ENCODE results near the gene ZNF467.

The ZNF467 gene

DNA sequence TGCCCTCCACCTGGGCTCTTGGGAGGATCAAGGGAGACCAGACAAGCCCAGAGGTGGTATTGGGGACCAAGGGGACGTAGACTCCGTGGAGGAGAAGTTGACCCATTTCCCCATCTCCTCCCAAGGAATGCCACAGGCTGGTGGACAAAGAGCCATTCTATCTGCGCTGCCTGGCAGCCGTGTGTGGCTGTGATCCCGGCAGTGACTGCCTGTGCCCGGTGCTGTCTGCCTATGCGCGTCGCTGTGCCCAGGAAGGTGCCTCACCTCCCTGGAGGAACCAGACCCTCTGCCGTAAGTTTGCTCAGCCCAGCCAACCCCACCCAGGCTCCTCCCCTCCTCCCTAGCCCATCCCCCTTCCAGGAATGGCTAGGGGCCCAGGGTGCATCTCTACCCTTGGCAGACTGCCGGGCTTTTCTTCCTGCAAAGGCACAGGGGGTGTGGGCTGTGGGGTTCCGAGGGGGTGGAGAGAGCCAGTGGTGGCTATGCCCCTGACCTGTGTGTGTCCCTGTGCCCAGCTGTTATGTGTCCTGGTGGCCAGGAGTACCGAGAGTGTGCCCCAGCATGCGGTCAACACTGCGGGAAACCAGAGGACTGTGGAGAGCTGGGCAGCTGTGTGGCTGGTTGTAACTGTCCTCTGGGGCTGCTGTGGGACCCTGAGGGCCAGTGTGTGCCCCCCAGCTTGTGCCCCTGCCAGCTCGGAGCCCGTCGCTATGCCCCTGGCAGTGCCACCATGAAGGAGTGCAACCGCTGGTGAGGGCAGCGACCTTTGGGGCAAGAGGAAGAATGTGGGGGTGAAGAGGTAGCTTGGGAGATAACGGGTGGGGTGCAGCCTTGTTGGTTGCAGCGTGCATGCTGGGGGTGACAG lies 10.2 kb upstream of the ZNF467 start:
- Histone ChIP-seq H3K36me3 (replicated peaks; ENCODE audit: insufficient read depth, low read length) (no peaks in the 10 kb centered on the region), H3K4me1 (ENCODE audit: low read length) (no peaks in the 10 kb centered on the region), H2AFZ (ENCODE audit: low read length) (no peak overlapping the region), H4K20me1 (ENCODE audit: insufficient read depth, low read length) (no peaks in the 10 kb centered on the region), H3K9me3 (replicated peaks; ENCODE audit: insufficient read depth, low read length) (no peaks in the 10 kb centered on the region), H3K9me2 (replicated peaks; ENCODE audit: insufficient read depth, low read length) (no peaks in the 10 kb centered on the region), H3K4me3 (ENCODE audit: low read length) (no peak overlapping the region), H3F3A (ENCODE audit: insufficient read depth, low read length) (no peaks in the 10 kb centered on the region), H3K4me2 (ENCODE audit: low read depth, low read length) (no peak overlapping the region), H3K27ac (ENCODE audit: low read length) (no peak overlapping the region), H3K79me2 (ENCODE audit: low read length) (no peaks in the 10 kb centered on the region), H3K27me3 (replicated peaks; ENCODE audit: insufficient read depth, low read length) (peaks cover 87% of the 10 kb centered on the region), H3K9ac (ENCODE audit: low read length) (no peak overlapping the region)
- TF ChIP-seq CTCF (IDR thresholded peaks at IDR 0.05; ENCODE audit: low read length): no peak
- TF ChIP-seq EZH2phosphoT487 (IDR thresholded peaks at IDR 0.05; ENCODE audit: low read length): no peak
- no peak for TF ChIP-seq EZH2 (optimal IDR thresholded peaks at IDR 0.05; ENCODE audit: low read depth, low read length)
- DNase-seq: no peak

DNA sequence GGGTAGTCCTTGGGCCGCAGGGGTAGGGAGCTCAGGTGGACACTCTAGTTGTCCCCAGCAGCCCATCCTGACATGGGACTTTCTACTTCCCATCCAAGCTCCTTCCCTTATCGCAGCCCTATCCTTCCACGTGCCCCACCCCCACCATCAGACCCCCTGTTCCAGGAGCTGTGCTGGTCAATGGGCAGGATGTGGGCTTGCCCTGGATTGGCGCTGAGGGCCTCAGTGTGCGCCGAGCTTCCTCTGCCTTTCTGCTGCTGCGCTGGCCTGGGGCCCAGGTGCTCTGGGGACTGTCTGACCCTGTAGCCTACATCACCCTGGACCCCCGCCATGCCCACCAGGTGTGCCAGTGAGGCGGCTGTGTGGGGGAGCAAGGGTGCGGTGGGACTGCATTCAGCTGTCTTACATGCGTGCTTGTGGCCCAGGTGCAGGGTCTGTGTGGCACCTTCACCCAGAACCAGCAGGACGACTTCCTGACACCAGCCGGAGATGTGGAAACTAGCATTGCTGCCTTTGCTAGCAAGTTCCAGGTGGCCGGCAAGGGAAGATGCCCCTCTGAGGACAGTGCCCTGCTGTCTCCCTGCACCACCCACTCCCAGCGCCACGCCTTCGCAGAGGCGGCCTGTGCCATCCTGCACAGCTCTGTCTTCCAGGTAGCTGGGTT lies 9.4 kb upstream of the ZNF467 start:
- DNase-seq: no peak
- Histone ChIP-seq H3K4me3 (ENCODE audit: low read length) (no peak overlapping the region), H3K79me2 (ENCODE audit: low read length) (no peaks in the 10 kb centered on the region), H3K27ac (ENCODE audit: low read length) (no peak overlapping the region), H3K9ac (ENCODE audit: low read length) (no peak overlapping the region), H3K27me3 (replicated peaks; ENCODE audit: insufficient read depth, low read length) (peaks cover 87% of the 10 kb centered on the region), H2AFZ (ENCODE audit: low read length) (no peak overlapping the region), H3K9me2 (replicated peaks; ENCODE audit: insufficient read depth, low read length) (no peaks in the 10 kb centered on the region), H3K4me2 (ENCODE audit: low read depth, low read length) (no peak overlapping the region), H3F3A (ENCODE audit: insufficient read depth, low read length) (no peaks in the 10 kb centered on the region), H3K9me3 (replicated peaks; ENCODE audit: insufficient read depth, low read length) (no peaks in the 10 kb centered on the region), H3K36me3 (replicated peaks; ENCODE audit: insufficient read depth, low read length) (no peaks in the 10 kb centered on the region), H4K20me1 (ENCODE audit: insufficient read depth, low read length) (no peaks in the 10 kb centered on the region), H3K4me1 (ENCODE audit: low read length) (no peaks in the 10 kb centered on the region)
- TF ChIP-seq CTCF (IDR thresholded peaks at IDR 0.05; ENCODE audit: low read length) (no peak), EZH2phosphoT487 (IDR thresholded peaks at IDR 0.05; ENCODE audit: low read length) (no peak), EZH2 (optimal IDR thresholded peaks at IDR 0.05; ENCODE audit: low read depth, low read length) (no peak)

DNA sequence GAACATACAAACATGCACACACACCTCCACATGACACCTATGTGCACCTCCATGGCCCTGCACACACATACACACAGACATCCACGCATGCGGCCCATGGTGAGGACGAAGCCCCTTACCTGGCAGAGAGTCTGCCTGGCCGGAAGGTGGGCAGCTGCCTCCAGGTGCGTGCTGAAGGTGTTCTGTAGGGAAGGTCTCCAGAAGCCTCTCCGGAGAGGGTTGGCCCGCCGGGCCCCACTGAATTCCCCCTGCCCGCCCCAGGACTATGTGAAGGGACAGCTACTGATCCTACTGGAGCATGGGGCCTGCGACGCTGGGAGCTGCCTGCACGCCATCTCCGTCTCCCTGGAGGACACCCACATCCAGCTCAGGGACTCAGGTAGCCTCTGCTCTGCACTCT lies 8.5 kb upstream of the ZNF467 start:
- no peak overlapping the region for H2AFZ ChIP-seq (ENCODE audit: low read length)
- no peak overlapping the region for H3K4me3 ChIP-seq (ENCODE audit: low read length)
- H3K79me2 ChIP-seq (ENCODE audit: low read length): no peaks in the 10 kb centered on the region
- H3K9me2 ChIP-seq (replicated peaks; ENCODE audit: insufficient read depth, low read length): no peaks in the 10 kb centered on the region
- no peak for TF ChIP-seq EZH2 (optimal IDR thresholded peaks at IDR 0.05; ENCODE audit: low read depth, low read length)
- no peak for TF ChIP-seq CTCF (IDR thresholded peaks at IDR 0.05; ENCODE audit: low read length)
- no peak for TF ChIP-seq EZH2phosphoT487 (IDR thresholded peaks at IDR 0.05; ENCODE audit: low read length)
- H3K36me3 ChIP-seq (replicated peaks; ENCODE audit: insufficient read depth, low read length): no peaks in the 10 kb centered on the region
- no peaks in the 10 kb centered on the region for H3F3A ChIP-seq (ENCODE audit: insufficient read depth, low read length)
- DNase-seq: no peak
- H3K4me2 ChIP-seq (ENCODE audit: low read depth, low read length): no peak overlapping the region
- H3K27me3 ChIP-seq (replicated peaks; ENCODE audit: insufficient read depth, low read length): peaks cover 87% of the 10 kb centered on the region
- H3K27ac ChIP-seq (ENCODE audit: low read length): no peak overlapping the region
- no peaks in the 10 kb centered on the region for H3K4me1 ChIP-seq (ENCODE audit: low read length)
- H3K9ac ChIP-seq (ENCODE audit: low read length): no peak overlapping the region
- H3K9me3 ChIP-seq (replicated peaks; ENCODE audit: insufficient read depth, low read length): no peaks in the 10 kb centered on the region
- H4K20me1 ChIP-seq (ENCODE audit: insufficient read depth, low read length): no peaks in the 10 kb centered on the region
